Activated CD4-positive, alpha-beta T cell treated with anti-CD3 and anti-CD28 coated beads, Interleukin-2, amount 10 ng/mL, durations not matched to agents 7 days and 5 days (primary cell): ENCODE measurements around the gene CD177. TPM values are rescaled to one million over a fixed set of nuclear protein-coding genes. Genes with fewer than 3 reads are reported as not detected.

Experiments
- CTCF ChIA-PET: fragments of 350-600 bp; sonication (Branson Sonifier 250); formaldehyde crosslinking; loops from one replicate; lab custom pipeline; 2021; ENCODE audit warnings: antibody characterized with exemption; lab: Charles Lee
- POLR2A ChIA-PET: fragments of 350-600 bp; sonication (Branson Sonifier 250); formaldehyde crosslinking; loops from one replicate; lab custom pipeline; 2021; ENCODE audit warnings: antibody characterized with exemption; lab: Charles Lee
- DNase-seq: peaks from one replicate; pipeline ENCODE4 v3.0.0-alpha.2; 2020
- H3K27ac Mint-ChIP-seq: one replicate; pipeline ENCODE4 v1.8.0; 2021; ENCODE audit warnings: mild to moderate bottlenecking, moderate library complexity, mixed read lengths
- H3K27me3 Mint-ChIP-seq: one replicate; pipeline ENCODE4 v1.8.0; 2021; ENCODE audit warnings: mixed read lengths
- H3K36me3 Mint-ChIP-seq: one replicate; pipeline ENCODE4 v1.8.0; 2021; ENCODE audit warnings: low read depth, mixed read lengths
- H3K4me1 Mint-ChIP-seq: one replicate; pipeline ENCODE4 v1.8.0; 2021; ENCODE audit warnings: mixed read lengths
- H3K4me3 Mint-ChIP-seq: one replicate; pipeline ENCODE4 v1.8.0; 2021; ENCODE audit warnings: mild to moderate bottlenecking, moderate library complexity, mixed read lengths
- H3K9me3 Mint-ChIP-seq: one replicate; pipeline ENCODE4 v1.8.0; 2021; ENCODE audit warnings: mixed read lengths
- total RNA-seq, 2 experiments: library from RNA; stranded (reverse); gene quantifications; one replicate each; pipeline ENCODE4 v1.2.3, GENCODE V29; 2021

The CD177 gene, protein sequence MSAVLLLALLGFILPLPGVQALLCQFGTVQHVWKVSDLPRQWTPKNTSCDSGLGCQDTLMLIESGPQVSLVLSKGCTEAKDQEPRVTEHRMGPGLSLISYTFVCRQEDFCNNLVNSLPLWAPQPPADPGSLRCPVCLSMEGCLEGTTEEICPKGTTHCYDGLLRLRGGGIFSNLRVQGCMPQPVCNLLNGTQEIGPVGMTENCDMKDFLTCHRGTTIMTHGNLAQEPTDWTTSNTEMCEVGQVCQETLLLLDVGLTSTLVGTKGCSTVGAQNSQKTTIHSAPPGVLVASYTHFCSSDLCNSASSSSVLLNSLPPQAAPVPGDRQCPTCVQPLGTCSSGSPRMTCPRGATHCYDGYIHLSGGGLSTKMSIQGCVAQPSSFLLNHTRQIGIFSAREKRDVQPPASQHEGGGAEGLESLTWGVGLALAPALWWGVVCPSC
- not detected for total RNA-seq

DNA sequence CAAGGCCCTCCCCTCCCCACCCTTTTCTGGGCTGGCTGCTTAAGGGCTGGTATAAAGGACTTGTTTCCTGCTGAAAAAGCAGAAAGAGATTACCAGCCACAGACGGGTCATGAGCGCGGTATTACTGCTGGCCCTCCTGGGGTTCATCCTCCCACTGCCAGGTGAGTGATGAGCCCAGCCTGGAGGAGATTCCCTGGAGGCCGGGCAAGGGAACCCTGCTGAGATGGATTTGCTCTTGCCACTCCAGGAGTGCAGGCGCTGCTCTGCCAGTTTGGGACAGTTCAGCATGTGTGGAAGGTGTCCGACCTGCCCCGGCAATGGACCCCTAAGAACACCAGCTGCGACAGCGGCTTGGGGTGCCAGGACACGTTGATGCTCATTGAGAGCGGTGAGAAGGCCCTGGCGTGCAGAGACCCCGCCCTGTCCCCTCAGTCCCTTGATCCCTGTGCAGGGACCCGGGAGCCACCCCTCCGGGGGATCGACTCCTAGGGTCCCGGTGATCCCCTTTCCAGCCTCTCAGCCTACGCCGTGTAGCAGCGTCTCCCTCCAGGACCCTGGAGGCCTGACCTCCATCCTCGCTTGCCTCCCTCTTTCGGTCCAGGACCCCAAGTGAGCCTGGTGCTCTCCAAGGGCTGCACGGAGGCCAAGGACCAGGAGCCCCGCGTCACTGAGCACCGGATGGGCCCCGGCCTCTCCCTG, at the start of gene CD177:
Gene CD177, plus strand, starts transcription at position 81 of the 699 bp plus-strand sequence. Its CDS starts 29 bp downstream, at position 110.
- Mint-ChIP-seq H3K27me3 (peaks cover 10% of the 10 kb centered on the region), H3K27ac (no peak within 1 kb of the TSS), H3K4me1 (no peaks in the 10 kb centered on the region), H3K4me3 (no peak within 1 kb of the TSS), H3K36me3 (no peaks in the 10 kb centered on the region), H3K9me3 (no peaks in the 10 kb centered on the region)
- ChIA-PET POLR2A (no interaction called here), CTCF (no interaction called here)
- no peak for DNase-seq

DNA sequence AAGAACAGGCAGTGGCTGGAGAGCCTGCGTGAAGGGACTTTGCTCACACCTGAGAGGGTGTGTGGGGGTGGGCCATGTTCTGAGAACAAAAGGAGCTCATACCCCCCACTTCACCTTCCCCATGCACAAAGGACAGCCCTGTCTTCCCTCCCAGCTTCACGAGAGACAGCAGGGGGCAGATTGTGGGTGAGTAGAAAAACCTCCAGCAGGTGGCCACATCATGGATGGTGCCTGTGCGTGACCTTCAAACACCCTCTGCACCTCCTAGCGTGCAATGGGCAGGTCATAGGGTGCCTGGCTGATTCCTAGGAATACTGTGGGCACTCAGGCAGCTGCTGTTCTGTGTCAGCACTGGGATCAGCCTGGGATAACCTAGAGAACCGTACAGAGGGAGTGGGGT, 47.8 kb upstream of the CD177 start:
- CTCF ChIA-PET: no interaction called here
- POLR2A ChIA-PET: no interaction called here
- no peak overlapping the region for H3K27ac Mint-ChIP-seq

DNA sequence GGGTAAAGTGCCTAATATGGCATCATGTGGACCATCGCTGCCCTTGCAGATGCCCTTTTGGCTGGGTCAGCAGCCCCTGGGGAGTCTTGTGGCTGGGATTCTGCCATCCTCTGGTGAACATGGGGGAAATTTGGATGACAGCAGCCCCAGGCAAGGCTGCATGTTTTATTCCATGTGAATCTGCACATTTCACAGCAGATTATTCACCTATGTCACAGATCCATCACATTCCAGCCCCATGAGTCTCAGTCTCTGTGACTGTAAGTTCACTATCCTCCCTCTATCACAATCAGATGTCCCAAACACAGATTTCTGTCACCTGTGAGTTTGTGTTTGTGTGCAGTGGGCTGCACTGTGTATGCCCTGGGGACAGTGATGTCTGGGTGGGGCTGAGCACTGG, 47.4 kb upstream of the CD177 start:
- H3K4me3 Mint-ChIP-seq: no peak overlapping the region
- no peaks in the 10 kb centered on the region for H3K36me3 Mint-ChIP-seq
- H3K9me3 Mint-ChIP-seq: no peaks in the 10 kb centered on the region
- peaks cover 2% of the 10 kb centered on the region for H3K27me3 Mint-ChIP-seq
- ChIA-PET CTCF (no interaction called here), POLR2A (no interaction called here)
- H3K27ac Mint-ChIP-seq: no peak overlapping the region
- no peaks in the 10 kb centered on the region for H3K4me1 Mint-ChIP-seq
- DNase-seq: no peak

More for the DNA sequence above, 47.8 kb upstream of the CD177 start:
- no peaks in the 10 kb centered on the region for H3K4me1 Mint-ChIP-seq
- H3K9me3 Mint-ChIP-seq: no peaks in the 10 kb centered on the region
- no peak for DNase-seq
- H3K27me3 Mint-ChIP-seq: peaks cover 3% of the 10 kb centered on the region
- no peak overlapping the region for H3K4me3 Mint-ChIP-seq
- no peaks in the 10 kb centered on the region for H3K36me3 Mint-ChIP-seq

DNA sequence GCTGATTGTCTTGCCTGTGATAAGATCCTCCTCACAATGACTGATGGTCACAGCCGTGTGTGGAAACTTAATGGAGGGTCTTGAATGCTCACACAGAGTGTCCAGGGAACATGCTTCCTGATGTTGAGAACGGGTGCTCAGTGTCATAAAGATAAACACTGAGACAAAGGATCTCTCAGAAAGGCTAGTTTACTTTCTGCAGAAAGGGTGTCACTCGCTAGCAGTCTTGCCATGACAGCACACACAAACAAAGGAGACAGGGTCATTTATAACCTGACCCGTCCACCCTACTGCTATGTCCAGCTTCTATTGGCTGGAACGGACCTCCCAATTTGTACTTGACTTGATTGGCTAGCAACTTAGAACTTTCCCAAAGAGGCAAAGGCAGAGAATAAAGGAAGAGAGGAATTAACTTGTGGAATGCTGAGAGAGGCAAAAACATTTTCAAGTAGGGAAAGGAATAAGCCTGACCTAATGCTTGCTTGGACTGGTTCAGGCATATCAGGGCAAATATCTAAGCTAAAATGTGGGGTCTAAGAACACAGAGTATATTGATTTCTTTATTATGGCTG, 45.2 kb upstream of the CD177 start:
- Mint-ChIP-seq H3K4me3 (no peak overlapping the region), H3K27ac (no peak overlapping the region), H3K36me3 (no peaks in the 10 kb centered on the region), H3K9me3 (no peaks in the 10 kb centered on the region), H3K4me1 (no peaks in the 10 kb centered on the region), H3K27me3 (peaks cover 2% of the 10 kb centered on the region)
- ChIA-PET CTCF (no interaction called here), POLR2A (no interaction called here)
- no peak for DNase-seq

DNA sequence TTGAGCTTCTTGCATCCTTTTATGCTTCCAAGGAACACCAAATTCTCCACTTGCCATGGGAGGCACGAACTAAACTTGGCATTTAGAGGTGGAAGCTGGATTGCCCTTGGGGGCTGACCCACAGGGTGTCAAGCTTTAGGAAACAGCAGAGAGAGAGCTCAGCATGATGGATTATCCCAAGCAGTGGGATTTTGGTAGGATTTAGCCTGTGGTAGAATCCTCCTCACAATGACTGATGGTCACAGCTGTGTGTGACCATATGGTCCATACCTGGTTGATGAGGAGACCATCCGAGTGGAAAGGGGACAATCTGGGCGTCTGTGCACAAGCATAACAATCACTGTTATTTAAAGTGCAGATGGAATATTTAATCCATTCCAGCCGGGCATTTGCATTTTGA, 44.0 kb upstream of the CD177 start:
- DNase-seq: no peak
- Mint-ChIP-seq H3K27me3 (peaks cover 2% of the 10 kb centered on the region), H3K9me3 (no peaks in the 10 kb centered on the region), H3K4me3 (no peak overlapping the region), H3K4me1 (no peaks in the 10 kb centered on the region), H3K36me3 (no peaks in the 10 kb centered on the region), H3K27ac (no peak overlapping the region)
- POLR2A ChIA-PET: no interaction called here
- CTCF ChIA-PET: no interaction called here

DNA sequence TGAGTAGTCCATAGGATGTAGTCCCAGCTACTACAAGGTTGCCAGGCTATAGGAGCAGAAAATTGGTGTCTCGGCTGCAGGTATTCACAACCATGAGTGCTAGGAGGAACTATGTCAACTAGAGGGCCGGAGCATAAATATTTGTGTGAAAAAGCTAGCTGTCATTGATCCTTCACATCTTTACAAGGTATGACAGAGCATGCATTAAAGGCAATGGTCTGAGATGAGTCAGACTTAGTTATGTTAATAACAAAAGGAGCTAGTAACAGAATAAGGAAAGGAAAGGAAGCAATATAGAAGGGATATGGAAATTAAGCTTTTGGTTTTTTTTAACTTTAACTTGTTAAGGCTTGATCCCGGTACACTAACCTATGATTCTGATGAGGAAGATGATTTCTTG, 43.3 kb upstream of the CD177 start:
- Mint-ChIP-seq H3K9me3 (no peaks in the 10 kb centered on the region), H3K27ac (no peak overlapping the region), H3K4me3 (no peak overlapping the region), H3K4me1 (no peaks in the 10 kb centered on the region), H3K36me3 (no peaks in the 10 kb centered on the region), H3K27me3 (no peaks in the 10 kb centered on the region)
- ChIA-PET POLR2A (no interaction called here), CTCF (no interaction called here)
- no peak for DNase-seq

DNA sequence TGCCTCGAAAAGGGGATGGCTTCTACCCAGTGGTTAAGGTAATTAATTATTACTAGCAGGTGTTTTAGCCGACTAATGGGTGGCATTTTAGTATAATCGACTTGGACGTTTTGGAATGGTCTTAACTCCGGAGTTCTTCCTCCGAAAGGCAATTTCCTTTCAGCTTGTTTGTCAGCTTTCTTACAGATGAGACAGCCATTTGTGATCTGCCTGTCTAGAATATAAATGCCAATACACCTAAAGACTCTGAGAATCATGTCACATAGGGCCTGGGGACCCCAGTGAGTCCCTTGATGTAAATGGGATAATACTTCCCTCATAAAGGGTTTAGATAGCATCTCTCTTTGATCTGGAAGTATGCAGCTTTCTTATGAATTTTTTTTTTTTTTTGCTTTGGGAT, 42.2 kb upstream of the CD177 start:
- Mint-ChIP-seq H3K4me3 (no peak overlapping the region), H3K9me3 (no peaks in the 10 kb centered on the region), H3K27ac (no peak overlapping the region), H3K4me1 (no peaks in the 10 kb centered on the region), H3K36me3 (no peaks in the 10 kb centered on the region), H3K27me3 (no peaks in the 10 kb centered on the region)
- ChIA-PET POLR2A (no interaction called here), CTCF (no interaction called here)
- DNase-seq: no peak

DNA sequence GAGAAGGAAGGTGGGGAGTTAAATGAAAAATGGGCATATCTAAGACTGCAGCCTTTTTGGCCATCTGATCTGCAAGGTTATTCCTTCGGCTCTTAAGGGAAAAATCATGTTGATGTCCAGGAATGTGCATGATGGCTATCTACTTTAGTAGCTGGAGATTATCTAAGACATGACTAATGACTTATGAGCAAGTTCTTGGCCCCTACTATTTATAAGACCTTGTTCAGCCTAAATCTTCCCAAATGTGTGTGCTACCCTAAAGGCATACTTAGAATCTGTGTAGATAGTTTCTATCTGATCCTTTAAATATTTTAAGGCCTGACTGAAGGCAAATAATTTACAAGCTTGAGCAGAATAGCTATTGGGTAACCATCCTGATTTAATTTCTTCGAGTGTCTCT, 41.8 kb upstream of the CD177 start:
- DNase-seq: no peak
- Mint-ChIP-seq H3K27me3 (no peaks in the 10 kb centered on the region), H3K27ac (no peak overlapping the region), H3K9me3 (no peaks in the 10 kb centered on the region), H3K4me3 (no peak overlapping the region), H3K4me1 (no peaks in the 10 kb centered on the region), H3K36me3 (no peaks in the 10 kb centered on the region)
- CTCF ChIA-PET: no interaction called here
- POLR2A ChIA-PET: no interaction called here

DNA sequence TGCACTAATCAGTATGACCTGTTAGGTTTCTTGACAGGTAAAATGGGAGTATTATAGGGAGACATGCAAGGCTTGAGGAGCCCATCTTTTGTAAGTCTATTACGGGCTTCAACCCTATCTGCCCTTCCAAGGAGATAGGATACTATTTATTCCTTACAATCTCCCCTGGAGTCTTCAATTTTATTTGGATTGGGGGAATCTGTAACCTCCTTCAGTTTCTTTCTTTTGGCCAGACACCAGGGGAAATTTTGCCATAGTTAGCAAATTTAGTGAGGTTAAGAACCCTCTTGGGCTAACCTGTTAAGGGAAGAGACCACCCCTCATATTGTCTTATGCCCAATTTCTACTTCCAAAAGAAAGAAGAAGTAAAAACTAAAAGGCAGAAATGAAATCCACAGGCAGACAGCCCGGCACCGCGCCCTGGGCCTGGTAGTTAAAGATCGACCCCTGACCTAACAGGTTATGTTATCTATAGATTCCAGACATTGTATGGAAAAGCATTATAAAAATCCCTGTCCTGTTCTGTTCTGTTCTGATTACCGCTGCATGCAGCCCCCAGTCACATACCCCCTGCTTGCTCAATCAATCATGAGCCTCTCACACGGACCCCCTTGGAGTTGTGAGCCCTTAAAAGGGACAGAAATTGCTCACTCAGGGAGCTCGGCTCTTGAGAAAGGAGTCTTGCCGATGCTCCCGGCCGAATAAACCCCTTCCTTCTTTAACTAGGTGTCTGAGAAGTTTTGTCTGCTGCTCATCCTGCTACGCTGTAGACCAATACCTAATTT, 39.6 kb upstream of the CD177 start:
- Mint-ChIP-seq H3K27me3 (no peaks in the 10 kb centered on the region), H3K4me1 (no peaks in the 10 kb centered on the region), H3K27ac (no peak overlapping the region), H3K9me3 (no peaks in the 10 kb centered on the region), H3K4me3 (no peak overlapping the region), H3K36me3 (no peaks in the 10 kb centered on the region)
- no peak for DNase-seq
- ChIA-PET POLR2A (no interaction called here), CTCF (no interaction called here)

DNA sequence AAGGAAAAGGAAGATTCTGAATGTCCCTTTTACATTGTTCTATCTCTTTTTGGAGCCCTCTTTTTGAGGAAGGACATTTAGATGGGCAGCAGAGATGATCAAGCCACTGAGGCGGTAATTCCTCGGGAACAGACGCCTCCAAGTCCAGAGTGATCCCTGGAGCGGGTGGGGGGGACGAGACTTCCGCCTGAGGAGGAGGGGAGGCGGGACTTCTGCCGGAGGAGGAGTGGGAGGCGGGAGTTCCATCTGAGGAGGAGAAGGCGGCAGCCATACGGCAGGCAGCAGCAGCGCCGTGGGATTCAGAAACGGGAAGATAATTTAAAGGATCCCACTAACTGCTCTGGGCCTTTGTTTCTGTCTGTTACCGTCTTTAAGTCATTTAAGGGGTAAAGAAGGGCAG, 37.6 kb upstream of the CD177 start:
- Mint-ChIP-seq H3K27ac (no peak overlapping the region), H3K9me3 (no peaks in the 10 kb centered on the region), H3K4me1 (no peaks in the 10 kb centered on the region), H3K4me3 (no peak overlapping the region), H3K36me3 (no peaks in the 10 kb centered on the region), H3K27me3 (peaks cover 4% of the 10 kb centered on the region)
- CTCF ChIA-PET: no interaction called here
- POLR2A ChIA-PET: no interaction called here
- DNase-seq: no peak

DNA sequence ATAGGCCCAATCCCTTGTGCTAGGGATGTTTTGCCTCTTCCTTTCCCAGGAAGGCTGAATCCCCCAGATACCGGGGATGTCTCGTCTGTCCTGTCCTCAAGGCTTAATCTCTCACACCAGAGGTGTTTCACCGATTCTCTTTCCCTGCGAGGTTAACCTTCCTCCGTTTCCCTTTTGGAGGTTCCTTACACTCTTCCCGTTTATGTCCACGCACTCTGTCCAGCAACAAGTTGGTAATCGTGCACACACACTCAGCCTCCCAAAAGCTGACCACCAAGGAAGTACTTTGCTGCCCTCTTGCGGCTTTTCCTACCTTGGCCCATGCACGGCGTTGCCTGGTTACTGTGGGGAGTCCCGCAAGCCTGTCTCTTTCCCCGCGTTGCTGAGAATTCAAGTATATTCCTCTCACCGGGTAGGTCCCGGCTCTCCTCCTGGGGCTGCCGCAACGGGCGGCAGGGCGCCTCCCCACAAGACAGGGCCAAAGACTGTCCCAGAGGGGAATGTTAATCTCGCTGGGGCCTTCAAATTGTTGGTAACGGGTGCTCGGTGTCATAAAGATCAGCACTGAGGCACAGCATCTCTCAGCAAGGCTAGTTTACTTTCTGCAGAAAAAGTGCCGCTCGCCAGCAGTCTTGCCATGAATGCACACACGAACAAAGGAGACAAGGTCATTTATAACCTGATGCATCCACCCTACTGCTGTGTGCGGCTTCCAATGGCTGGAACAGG, 36.7 kb upstream of the CD177 start:
- Mint-ChIP-seq H3K27ac (no peak overlapping the region), H3K36me3 (no peaks in the 10 kb centered on the region), H3K4me3 (no peak overlapping the region), H3K4me1 (no peaks in the 10 kb centered on the region), H3K9me3 (no peaks in the 10 kb centered on the region), H3K27me3 (peaks cover 4% of the 10 kb centered on the region)
- ChIA-PET POLR2A (no interaction called here), CTCF (no interaction called here)
- no peak for DNase-seq

DNA sequence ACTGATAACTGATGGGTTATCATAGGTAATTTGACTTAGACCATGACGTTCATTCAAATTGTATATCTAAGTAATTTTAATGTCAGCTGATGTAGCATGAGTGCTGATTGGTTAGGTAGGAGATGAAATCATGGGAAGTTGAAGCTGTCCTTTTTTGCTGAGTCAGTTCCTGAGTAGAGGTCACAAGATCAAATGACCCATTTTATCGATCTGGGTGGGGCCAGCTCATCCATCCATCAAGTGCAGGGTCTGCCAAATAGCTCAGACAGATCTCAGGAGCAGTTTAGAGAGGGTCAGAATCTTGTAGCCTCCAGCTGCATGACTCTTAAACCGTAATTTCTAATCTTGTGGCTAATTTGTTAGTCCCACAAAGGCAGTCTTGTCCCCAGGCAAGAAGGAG, 35.3 kb upstream of the CD177 start:
- Mint-ChIP-seq H3K27me3 (peaks cover 7% of the 10 kb centered on the region), H3K4me1 (no peaks in the 10 kb centered on the region), H3K4me3 (no peak overlapping the region), H3K27ac (no peak overlapping the region), H3K36me3 (no peaks in the 10 kb centered on the region), H3K9me3 (no peaks in the 10 kb centered on the region)
- CTCF ChIA-PET: no interaction called here
- POLR2A ChIA-PET: no interaction called here
- DNase-seq: no peak
